Suppressor macrophage (primary cell): Measurements from ENCODE around the gene RIN2.
A peak's percentile ranks its signal among the peaks of the same experiment; 100 is the strongest.
"Not testable (repeated sequence)": the region's sequence is repeated elsewhere in the genome, so short reads cannot be mapped to it uniquely, and the experiment has no call there.

ENCODE experiments used
- DNase-seq, 4 experiments: peaks; one replicate each; pipeline ENCODE4 v3.0.0-alpha.2; 2020 to 2022

The RIN2 gene

GRCh38 chr20:19740512-19740911 lies 17.5 kb upstream of the RIN2 start:
- no peak for DNase-seq

DNA sequence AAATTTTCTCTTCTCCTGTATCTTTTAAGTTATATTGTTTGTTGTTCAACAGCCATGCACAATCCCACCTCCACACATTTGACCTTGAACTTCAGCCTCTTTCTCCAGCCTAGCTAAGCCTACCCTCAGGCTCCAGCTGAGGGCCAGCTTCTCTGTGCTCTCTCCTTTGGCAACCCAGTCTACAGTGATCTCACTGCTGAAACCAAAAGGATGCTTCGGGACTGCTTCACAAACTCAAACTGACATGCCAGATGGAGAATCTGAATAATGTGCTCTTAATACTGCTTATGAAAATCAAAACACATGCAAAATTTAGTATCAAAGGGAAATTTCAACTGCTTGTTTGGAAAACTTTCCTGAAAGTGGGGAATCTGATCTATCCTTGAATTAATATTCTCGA lies 16.1 kb upstream of the RIN2 start:
- DNase-seq = no peak

- DNase-seq = peak; percentile 73 to 86 (median 80)
Measured at GRCh38 chr20:19742974-19743639, 15.0 kb upstream of the RIN2 start.

DNA sequence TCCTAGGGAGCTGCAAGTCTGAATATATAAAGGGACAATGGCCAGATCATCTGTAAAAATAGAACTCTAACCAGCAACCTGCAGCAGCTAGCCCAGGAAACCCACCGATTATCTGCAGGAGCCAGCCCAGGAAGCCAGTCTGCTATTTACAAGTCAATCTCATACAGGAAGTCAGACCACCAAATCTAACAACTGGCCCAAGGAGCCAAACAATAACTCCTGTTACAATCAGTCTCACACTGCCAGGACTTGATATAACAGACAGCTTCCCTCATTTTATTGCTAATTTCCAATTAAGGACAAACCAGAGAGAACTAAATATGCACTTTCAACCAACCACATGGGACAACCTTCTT lies 14.4 kb upstream of the RIN2 start:
- no peak for DNase-seq

GRCh38 chr20:19745106-19745505 lies 13.0 kb upstream of the RIN2 start:
- DNase-seq = no peak

- no peak for DNase-seq
Measured at GRCh38 chr20:19745584-19745983, 12.5 kb upstream of the RIN2 start.

GRCh38 chr20:19746396-19746795 lies 11.7 kb upstream of the RIN2 start:
- no peak for DNase-seq

DNA sequence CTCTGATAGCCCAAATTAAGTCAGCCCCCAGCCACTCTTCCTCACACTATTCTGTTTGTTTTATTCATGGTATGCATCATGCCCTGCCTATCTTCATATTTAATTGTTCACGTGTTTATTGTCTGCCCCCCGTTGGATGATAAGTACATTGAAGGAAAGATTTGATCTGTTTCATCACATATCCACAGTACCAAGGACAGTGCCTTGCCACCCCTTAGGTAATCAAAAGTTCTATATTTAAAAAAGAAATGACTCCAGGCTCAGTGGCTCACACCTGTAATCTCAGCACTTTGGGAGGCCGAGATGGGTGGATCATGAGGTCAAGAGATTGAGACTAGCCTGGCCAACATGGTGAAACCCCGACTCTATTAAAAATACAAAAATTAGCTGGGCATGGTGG lies 10.2 kb upstream of the RIN2 start:
- no peak for DNase-seq

DNA sequence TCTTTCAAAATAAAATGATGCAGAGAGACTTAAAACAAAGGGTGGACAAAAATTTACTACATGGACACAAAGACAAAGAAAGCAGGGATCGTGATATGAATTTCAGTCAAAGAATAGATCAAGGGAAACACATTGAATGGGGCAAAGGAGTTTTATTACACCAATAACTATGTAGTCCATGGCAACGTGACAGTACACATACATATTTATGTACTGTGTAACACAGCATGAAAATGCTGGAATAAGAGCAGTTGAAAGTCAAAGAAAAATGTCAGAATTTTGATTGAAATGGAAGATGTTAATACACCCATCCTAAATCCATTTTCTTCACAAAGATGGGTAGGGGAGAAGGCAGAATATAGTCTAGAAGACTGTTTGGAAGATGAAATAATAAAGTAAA lies 9.4 kb upstream of the RIN2 start:
- DNase-seq = no peak

GRCh38 chr20:19749618-19750071 lies 8.4 kb upstream of the RIN2 start:
- DNase-seq = no peak

- DNase-seq = no peak
Measured at GRCh38 chr20:19750101-19750606, 7.9 kb upstream of the RIN2 start.

DNA sequence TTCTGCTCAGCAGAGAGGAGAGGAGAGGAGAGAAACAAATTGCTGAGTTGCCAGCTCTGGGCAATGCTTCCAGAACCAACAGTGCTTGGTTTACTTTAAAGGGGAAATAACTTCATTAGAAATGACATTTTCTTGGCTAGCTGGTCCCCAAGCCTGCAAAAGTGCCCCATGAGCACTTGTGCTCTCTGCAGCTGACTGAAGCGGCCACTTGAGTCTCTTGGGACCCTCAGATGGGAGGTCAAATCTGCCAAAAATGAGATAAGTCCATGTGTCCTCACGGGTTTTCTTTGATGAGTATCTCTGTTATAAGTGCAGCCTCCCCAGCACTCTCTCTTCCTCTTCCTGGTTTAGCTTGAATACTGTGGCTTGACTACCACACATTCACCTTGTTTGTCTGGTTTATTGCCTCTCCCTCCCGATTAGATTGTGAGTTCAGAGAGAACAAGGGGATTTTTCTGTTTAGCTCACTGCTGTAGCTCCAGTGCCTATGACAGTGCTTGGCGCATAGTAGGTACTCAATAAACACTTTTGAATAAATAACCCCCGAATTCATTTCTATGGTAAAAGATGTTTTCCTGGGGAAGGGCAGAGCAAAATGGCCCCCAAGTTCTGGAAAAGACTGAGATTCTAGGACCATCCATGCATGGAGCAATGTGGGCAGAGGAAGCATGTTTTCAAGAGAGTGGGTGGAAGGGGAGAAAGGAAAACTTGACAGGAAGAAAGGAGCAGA lies 7.0 kb upstream of the RIN2 start:
- peak; percentile 31 to 54 (median 41) for DNase-seq

- not testable (repeated sequence) for DNase-seq
Measured at GRCh38 chr20:19754201-19754600, 3.9 kb upstream of the RIN2 start.

GRCh38 chr20:19756761-19757486 lies 1.1 kb upstream of the RIN2 start:
- no peak for DNase-seq

GRCh38 chr20:19757487-19758132 lies 448 bp upstream of the RIN2 start:
- peak; percentile 67 to 83 (median 76) for DNase-seq

GRCh38 chr20:19758501-19759331 lies 658 bp downstream of the RIN2 start:
- DNase-seq = peak; percentile 67 to 84 (median 80)

DNA sequence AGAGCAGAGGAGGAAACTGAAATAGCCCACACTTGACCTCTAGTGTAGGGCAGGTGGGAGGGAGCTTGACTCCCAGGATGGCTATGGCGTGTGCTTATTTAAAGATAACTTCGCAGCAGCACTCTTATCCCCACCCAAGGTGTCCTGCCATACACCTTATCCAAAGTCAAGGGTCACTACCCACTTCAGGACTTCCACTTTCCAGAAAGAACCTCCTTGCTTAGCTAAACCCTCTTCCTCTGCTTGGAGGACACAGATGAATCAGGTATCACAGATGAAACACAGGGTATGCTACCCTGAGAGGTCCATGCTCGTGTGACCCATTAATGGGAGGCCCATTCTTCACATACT lies 2.3 kb downstream of the RIN2 start:
- no peak for DNase-seq

GRCh38 chr20:19761326-19761725 lies 3.3 kb downstream of the RIN2 start:
- no peak for DNase-seq

DNA sequence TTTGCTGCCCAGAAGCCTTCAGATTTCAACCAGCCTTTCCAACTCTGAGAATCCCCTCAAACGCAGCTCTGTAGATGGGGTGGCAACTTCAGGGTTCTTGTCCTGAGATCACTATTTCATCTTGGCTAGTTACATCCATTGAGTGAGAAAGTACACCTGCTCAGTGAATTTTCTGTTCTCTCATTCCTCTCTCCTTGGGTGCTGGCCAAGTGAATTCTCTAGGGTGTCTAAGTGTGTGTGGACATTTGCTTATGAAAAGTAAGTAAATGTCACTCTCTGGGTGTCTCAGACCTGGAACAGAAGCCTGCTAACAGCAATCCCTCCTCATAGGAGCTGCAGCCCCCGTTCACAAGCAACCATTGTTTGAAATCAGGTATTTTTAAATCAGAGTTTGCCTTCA lies 3.8 kb downstream of the RIN2 start:
- DNase-seq = no peak

DNA sequence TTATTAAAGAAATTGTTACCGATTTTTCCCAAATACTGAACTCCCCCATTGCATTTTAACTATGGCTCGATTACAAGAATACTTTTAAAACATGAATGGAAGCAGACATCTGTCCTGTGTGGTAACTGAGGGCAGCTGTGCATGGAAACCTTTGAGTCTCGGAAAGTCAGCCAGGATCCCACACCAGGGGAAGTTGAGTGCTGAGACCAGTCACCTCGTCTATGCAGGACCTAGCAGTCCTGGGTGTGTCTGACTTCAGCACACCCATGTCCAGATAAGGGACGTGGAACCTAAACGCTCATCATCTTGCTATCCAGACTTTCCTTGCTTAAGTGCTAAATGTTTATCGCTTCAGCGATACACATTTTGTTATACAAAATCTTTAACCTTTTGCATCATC lies 6.1 kb downstream of the RIN2 start:
- peak in 3 of 4 experiments; percentile 28 to 33 (median 29) for DNase-seq

DNA sequence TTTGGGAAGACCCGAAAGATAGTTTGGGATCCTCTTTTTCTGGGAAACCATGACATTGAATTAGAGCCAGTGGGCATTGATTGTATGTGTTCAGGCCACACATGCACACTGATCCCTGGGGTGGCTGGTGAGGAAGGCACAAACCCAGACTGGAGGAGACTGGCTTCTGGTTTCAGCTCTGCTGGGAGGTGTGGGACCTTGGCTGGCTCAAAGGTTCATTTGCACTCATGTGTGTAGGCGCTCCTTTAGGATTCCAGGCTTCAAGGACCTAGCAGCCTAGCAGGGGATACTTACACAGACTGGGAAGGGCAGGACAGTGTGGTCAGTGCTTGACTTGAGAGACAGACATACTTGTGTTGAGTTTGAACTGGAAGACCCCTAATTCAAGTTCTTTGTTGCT lies 7.2 kb downstream of the RIN2 start:
- no peak for DNase-seq

DNA sequence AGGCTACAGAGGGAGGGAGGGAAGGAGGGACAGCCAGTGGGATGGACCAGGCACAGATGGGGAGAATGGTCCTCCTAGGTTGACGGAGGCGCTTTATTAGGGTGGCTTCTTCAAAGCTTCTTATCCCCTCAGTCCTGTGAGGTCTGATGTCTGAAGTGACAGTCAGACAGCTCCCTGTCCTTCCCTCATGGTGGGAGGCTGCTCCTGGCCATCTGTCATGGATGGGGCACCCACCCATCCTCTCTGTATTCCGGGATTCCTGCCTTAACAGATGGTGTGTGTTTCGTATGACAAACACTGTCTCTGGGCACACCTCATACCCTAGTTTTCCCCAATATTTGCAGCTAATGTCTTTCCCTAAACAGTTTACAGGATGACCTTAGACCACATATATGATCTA lies 7.9 kb downstream of the RIN2 start:
- no peak for DNase-seq
